ENCODE results near the gene KCNC4. TPM values are rescaled to one million over a fixed set of nuclear protein-coding genes. Genes with fewer than 3 reads are reported as not detected.

Gene KCNC4
- total and polyA plus RNA-seq, 9 donors, result 3.2 to 18.0 (median 11.7) TPM

- TF ChIP-seq POLR2A (IDR thresholded peaks at IDR 0.05) (no peak), EP300 (IDR thresholded peaks at IDR 0.05) (no peak)
- TF ChIP-seq, protein P1, sequence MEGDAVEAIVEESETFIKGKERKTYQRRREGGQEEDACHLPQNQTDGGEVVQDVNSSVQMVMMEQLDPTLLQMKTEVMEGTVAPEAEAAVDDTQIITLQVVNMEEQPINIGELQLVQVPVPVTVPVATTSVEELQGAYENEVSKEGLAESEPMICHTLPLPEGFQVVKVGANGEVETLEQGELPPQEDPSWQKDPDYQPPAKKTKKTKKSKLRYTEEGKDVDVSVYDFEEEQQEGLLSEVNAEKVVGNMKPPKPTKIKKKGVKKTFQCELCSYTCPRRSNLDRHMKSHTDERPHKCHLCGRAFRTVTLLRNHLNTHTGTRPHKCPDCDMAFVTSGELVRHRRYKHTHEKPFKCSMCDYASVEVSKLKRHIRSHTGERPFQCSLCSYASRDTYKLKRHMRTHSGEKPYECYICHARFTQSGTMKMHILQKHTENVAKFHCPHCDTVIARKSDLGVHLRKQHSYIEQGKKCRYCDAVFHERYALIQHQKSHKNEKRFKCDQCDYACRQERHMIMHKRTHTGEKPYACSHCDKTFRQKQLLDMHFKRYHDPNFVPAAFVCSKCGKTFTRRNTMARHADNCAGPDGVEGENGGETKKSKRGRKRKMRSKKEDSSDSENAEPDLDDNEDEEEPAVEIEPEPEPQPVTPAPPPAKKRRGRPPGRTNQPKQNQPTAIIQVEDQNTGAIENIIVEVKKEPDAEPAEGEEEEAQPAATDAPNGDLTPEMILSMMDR (IDR thresholded peaks at IDR 0.05), result no peak
- no peaks in the 10 kb centered on the region for H3K4me1 ChIP-seq (ENCODE audit: insufficient read depth)
- no peaks in the 10 kb centered on the region for H3K27me3 ChIP-seq
- H3K36me3 ChIP-seq, result no peaks in the 10 kb centered on the region
- WGBS, 3 donors, result 63 to 65% (median 63%) methylated on average over 14 of the region's 14 CpGs
- no peak overlapping the region for H3K27ac ChIP-seq
- intact Hi-C loops (cut with DNase I), result loop anchor here in 3 of 4 donors (2.0 to 10.0 kb wide), 3 partner anchors 294 to 298 kb away; no protein-coding TSS in a partner anchor
- H3K4me3 ChIP-seq, result no peak overlapping the region
- DNase-seq, result no peak
- no peaks in the 10 kb centered on the region for H3K9me3 ChIP-seq
Measured at GRCh38 chr1:110200666-110201065, 9.4 kb upstream of the KCNC4 start.

DNA sequence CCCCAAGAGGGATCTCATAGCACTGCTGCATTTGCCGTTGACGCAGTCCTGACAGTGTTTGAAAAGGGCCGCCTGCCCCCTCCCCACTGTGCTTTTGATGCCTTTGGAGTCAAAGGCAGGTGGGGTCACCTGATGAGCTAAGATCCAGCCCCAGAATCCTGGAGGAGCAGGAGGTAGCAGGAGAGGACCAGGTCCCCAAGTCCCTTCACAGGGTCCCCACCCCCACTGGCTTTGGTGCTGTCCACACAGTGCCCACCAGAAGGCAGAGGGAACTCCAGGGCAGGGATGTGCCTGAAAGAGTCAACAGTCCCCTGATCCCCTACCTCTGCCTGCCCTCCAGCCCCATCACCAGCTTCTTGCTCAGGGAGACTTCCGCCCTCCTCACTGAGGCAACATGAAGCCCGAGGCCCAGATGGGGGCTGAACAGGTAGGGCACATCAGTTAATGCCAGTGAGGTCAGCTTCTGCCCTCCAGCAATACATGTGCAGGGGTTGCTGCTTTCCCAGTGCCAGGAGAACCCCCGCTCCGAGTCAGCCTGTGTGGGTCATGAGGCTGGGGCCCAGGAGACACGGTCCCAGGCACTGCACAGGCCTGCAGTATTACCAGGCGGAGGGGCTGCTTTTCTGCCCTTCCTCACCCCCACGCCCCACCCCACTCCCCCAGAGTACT is 8.8 kb upstream of the KCNC4 start:
- 81 to 85% (median 83%) methylated on average over 10 of the region's 10 CpGs for WGBS, 3 donors

GRCh38 chr1:110203021-110203661 is 7.0 kb upstream of the KCNC4 start:
- Histone ChIP-seq H3K4me1 (ENCODE audit: insufficient read depth) (no peaks in the 10 kb centered on the region), H3K36me3 (no peaks in the 10 kb centered on the region), H3K27ac (no peak overlapping the region), H3K9me3 (no peaks in the 10 kb centered on the region), H3K27me3 (no peaks in the 10 kb centered on the region), H3K4me3 (no peak overlapping the region)
- peak in 3 of 5 donors; percentile 38 to 69 (median 50) for DNase-seq
- no peak for TF ChIP-seq EP300 (IDR thresholded peaks at IDR 0.05)
- TF ChIP-seq, protein P1 (IDR thresholded peaks at IDR 0.05), result peak; percentile 70 to 84 (median 80)
- intact Hi-C loops (cut with DNase I), result loop anchor here in 2 of 4 donors (5.0 to 10.0 kb wide), 2 partner anchors 292 to 294 kb away; no protein-coding TSS in a partner anchor
- WGBS, 3 donors, result 33 to 42% (median 37%) methylated on average over 6 of the region's 6 CpGs

More for the DNA sequence above, 8.8 kb upstream of the KCNC4 start:
- no peaks in the 10 kb centered on the region for H3K4me1 ChIP-seq (ENCODE audit: insufficient read depth)
- no peak for DNase-seq
- no peak overlapping the region for H3K27ac ChIP-seq
- no peaks in the 10 kb centered on the region for H3K27me3 ChIP-seq
- intact Hi-C loops (cut with DNase I), result loop anchor here in 3 of 4 donors (2.0 to 10.0 kb wide), 3 partner anchors 294 to 298 kb away; no protein-coding TSS in a partner anchor
- no peaks in the 10 kb centered on the region for H3K9me3 ChIP-seq
- TF ChIP-seq, protein P1 (IDR thresholded peaks at IDR 0.05), result no peak
- TF ChIP-seq POLR2A (IDR thresholded peaks at IDR 0.05) (no peak), EP300 (IDR thresholded peaks at IDR 0.05) (no peak)
- no peak overlapping the region for H3K4me3 ChIP-seq
- H3K36me3 ChIP-seq, result no peaks in the 10 kb centered on the region

GRCh38 chr1:110205156-110205555 is 5.0 kb upstream of the KCNC4 start:
- no peak for DNase-seq
- Histone ChIP-seq H3K4me3 (no peak overlapping the region), H3K27me3 (no peaks in the 10 kb centered on the region), H3K4me1 (ENCODE audit: insufficient read depth) (peaks cover 2% of the 10 kb centered on the region), H3K36me3 (no peaks in the 10 kb centered on the region), H3K27ac (no peak overlapping the region), H3K9me3 (no peaks in the 10 kb centered on the region)
- intact Hi-C loops (cut with DNase I), result loop anchor here in 2 of 4 donors (5.0 to 10.0 kb wide), 2 partner anchors 257 to 290 kb away; no protein-coding TSS in a partner anchor
- TF ChIP-seq, protein P1 (IDR thresholded peaks at IDR 0.05), result no peak
- TF ChIP-seq EP300 (IDR thresholded peaks at IDR 0.05) (no peak), POLR2A (IDR thresholded peaks at IDR 0.05) (no peak)
- 73 to 83% (median 79%) methylated on average over 4 of the region's 4 CpGs for WGBS, 3 donors

Measured in ovary (tissue), 9 donors.